Neural crest cell (in vitro differentiated cells): ENCODE results near the gene MCM6. TPM values are rescaled to one million over a fixed set of nuclear protein-coding genes. Genes with fewer than 3 reads are reported as not detected.
"Not testable (repeated sequence)": the region's sequence is repeated elsewhere in the genome, so short reads cannot be mapped to it uniquely, and the experiment has no call there.

Source experiments
- DNase-seq: peaks from one replicate; pipeline ENCODE4 v3.0.0; 2021; ENCODE audit warnings: low read depth, mixed read lengths, low spot score
- H3K27ac Mint-ChIP-seq: one replicate; pipeline ENCODE4 v1.8.0; 2021; ENCODE audit warnings: mild to moderate bottlenecking, mixed read lengths; ENCODE audit not compliant: unreplicated experiment
- H3K27me3 Mint-ChIP-seq: 2 replicates; pipeline ENCODE4 v1.8.0; 2021; ENCODE audit warnings: low read depth, mild to moderate bottlenecking, mixed read lengths
- H3K36me3 Mint-ChIP-seq: 2 replicates; pipeline ENCODE4 v1.8.0; 2021; ENCODE audit warnings: low read depth, mild to moderate bottlenecking, mixed read lengths
- H3K4me1 Mint-ChIP-seq: 2 replicates; pipeline ENCODE4 v1.8.0; 2021; ENCODE audit warnings: mixed read lengths
- H3K4me3 Mint-ChIP-seq: one replicate; pipeline ENCODE4 v1.8.0; 2021; ENCODE audit warnings: mild to moderate bottlenecking, mixed read lengths
- H3K9me3 Mint-ChIP-seq: 2 replicates; pipeline ENCODE4 v1.8.0; 2021; ENCODE audit warnings: mixed read lengths
- total RNA-seq: library from RNA; stranded (reverse); gene quantifications from 2 replicates; pipeline ENCODE4 v1.2.1, GENCODE V29; 2021
- TF ChIP-seq, protein P1 (sequence below): fragments of 200-600 bp; sonication (generic); conservative IDR thresholded peaks from 2 replicates; pipeline ENCODE4 v1.5.0; 2021; ENCODE audit warnings: antibody characterized with exemption, mild to moderate bottlenecking

Gene MCM6
- total RNA-seq, 1 donor from 2014 or later, result 118 TPM

DNA sequence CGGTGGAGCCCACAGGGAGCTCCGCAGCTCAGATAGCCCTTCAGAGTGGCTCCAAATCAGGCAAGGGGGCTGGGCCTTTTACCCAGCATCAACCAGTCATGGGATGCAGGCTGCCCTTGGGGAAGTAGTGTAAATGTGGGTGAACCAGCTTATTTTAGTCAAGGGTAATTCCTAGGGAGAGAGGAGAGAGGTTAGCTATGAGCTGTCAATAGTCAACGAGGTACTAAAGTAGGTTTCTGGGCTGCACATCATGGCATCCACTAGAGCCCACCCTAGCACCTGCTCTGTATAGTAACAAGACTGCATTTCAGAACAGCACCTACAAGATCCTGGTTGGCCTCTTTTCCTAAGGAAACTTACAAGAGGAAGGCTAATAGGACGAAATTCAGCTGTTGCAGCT lies 9.5 kb upstream of the MCM6 start:
- peaks cover 4% of the 10 kb centered on the region for H3K36me3 Mint-ChIP-seq
- H3K27ac Mint-ChIP-seq, result no peak overlapping the region
- TF ChIP-seq, protein P1, sequence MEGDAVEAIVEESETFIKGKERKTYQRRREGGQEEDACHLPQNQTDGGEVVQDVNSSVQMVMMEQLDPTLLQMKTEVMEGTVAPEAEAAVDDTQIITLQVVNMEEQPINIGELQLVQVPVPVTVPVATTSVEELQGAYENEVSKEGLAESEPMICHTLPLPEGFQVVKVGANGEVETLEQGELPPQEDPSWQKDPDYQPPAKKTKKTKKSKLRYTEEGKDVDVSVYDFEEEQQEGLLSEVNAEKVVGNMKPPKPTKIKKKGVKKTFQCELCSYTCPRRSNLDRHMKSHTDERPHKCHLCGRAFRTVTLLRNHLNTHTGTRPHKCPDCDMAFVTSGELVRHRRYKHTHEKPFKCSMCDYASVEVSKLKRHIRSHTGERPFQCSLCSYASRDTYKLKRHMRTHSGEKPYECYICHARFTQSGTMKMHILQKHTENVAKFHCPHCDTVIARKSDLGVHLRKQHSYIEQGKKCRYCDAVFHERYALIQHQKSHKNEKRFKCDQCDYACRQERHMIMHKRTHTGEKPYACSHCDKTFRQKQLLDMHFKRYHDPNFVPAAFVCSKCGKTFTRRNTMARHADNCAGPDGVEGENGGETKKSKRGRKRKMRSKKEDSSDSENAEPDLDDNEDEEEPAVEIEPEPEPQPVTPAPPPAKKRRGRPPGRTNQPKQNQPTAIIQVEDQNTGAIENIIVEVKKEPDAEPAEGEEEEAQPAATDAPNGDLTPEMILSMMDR, result no peak
- no peaks in the 10 kb centered on the region for H3K27me3 Mint-ChIP-seq
- no peak for DNase-seq
- H3K4me1 Mint-ChIP-seq, result peaks cover 11% of the 10 kb centered on the region
- H3K4me3 Mint-ChIP-seq, result no peak overlapping the region
- H3K9me3 Mint-ChIP-seq, result peaks cover 8% of the 10 kb centered on the region

DNA sequence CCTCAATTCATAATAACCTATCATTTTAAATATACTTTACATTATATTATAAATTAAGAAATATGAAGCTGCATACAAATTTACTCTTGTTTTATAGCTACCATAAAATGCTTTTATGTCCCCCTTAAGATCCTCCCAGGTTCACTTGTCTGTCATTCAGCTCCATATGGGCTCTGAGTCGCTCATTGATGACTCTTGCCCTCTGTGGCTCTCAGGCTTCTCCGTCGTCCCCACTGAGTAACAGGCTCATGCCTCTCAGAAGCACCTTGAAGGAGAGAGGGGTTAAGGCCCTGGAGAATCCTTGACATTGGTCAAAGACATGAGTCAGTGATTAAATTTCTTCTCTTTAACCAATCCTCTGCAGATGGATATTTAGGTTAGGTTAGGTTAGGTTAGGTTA lies 6.2 kb upstream of the MCM6 start:
- Mint-ChIP-seq H3K4me1 (peaks cover 11% of the 10 kb centered on the region), H3K36me3 (no peaks in the 10 kb centered on the region)
- no peak for DNase-seq

DNA sequence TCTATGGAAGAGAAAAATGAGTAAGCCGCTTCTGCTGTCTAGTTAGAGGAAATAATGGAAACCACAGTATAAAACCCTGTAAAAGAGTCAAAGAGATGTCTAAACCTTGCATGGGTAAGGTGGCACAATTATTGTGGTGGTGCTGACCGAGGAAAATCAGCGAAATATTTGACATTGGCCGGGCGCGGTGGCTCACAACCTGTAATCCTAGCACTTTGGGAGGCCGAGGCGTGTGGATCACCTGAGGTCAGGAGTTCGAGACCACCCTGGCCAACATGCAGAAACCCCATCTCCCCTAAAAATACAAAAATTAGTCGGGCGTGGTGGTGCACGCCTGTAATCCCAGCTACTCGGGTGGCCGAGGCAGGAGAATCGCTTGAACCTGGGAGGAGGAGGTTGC lies 527 bp upstream of the MCM6 start:
- Mint-ChIP-seq H3K4me3 (peak overlapping the region; percentile 87), H3K27ac (peak overlapping the region; percentile 27), H3K4me1 (peaks cover 33% of the 10 kb centered on the region)
- DNase-seq, H3K27me3 Mint-ChIP-seq, H3K36me3 Mint-ChIP-seq, H3K9me3 Mint-ChIP-seq: not testable (repeated sequence)

More for the DNA sequence above, 6.2 kb upstream of the MCM6 start:
- Mint-ChIP-seq H3K27me3 (no peaks in the 10 kb centered on the region), H3K4me3 (no peak overlapping the region), H3K9me3 (peaks cover 6% of the 10 kb centered on the region), H3K27ac (no peak overlapping the region)
- TF ChIP-seq, protein P1, result no peak

- Mint-ChIP-seq H3K36me3 (peaks cover 16% of the 10 kb centered on the region), H3K4me3 (peak overlapping the region; percentile 88), H3K27ac (peak overlapping the region; percentile 97), H3K9me3 (peaks cover 6% of the 10 kb centered on the region), H3K27me3 (no peaks in the 10 kb centered on the region), H3K4me1 (peaks cover 32% of the 10 kb centered on the region)
- TF ChIP-seq, protein P1, result no peak
- peak; percentile 34 for DNase-seq
Measured at GRCh38 chr2:135875491-135876065, 665 bp downstream of the MCM6 start.

- peaks cover 21% of the 10 kb centered on the region for H3K36me3 Mint-ChIP-seq
- peak overlapping the region; percentile 88 for H3K4me3 Mint-ChIP-seq
- peaks cover 6% of the 10 kb centered on the region for H3K9me3 Mint-ChIP-seq
- DNase-seq, result no peak
- TF ChIP-seq, protein P1, result no peak
- H3K27me3 Mint-ChIP-seq, result no peaks in the 10 kb centered on the region
- peak overlapping the region; percentile 97 for H3K27ac Mint-ChIP-seq
- H3K4me1 Mint-ChIP-seq, result peaks cover 32% of the 10 kb centered on the region
Measured at GRCh38 chr2:135874777-135875365, 1.4 kb downstream of the MCM6 start.

GRCh38 chr2:135870571-135870970 lies 5.7 kb downstream of the MCM6 start:
- Mint-ChIP-seq H3K27me3 (no peaks in the 10 kb centered on the region), H3K4me3 (no peak overlapping the region), H3K4me1 (peaks cover 26% of the 10 kb centered on the region), H3K36me3 (peaks cover 28% of the 10 kb centered on the region), H3K9me3 (no peaks in the 10 kb centered on the region), H3K27ac (no peak overlapping the region)
- no peak for DNase-seq
- TF ChIP-seq, protein P1, result no peak
